A549 (cell line): ENCODE data around the gene SYCE3. TPM values are rescaled to one million over a fixed set of nuclear protein-coding genes. Genes with fewer than 3 reads are reported as not detected.

Experiments
- ATAC-seq, 2 experiments: fragments of 200-7000 bp in 1 of 2; fragments of >200 bp in 1 of 2; cut with Nextera tagmentation in 1 of 2; cut with Tn5 transposase in 1 of 2; 3 replicates each; pipeline versions ENCODE4 v1.8.0 to v1.9.1; 2018 to 2020; ENCODE audit warnings: mild to moderate bottlenecking in 1 of 2, moderate library complexity in 1 of 2
- CTCF ChIA-PET: fragments of 300-600 bp; sonication (Branson Sonifier 250); formaldehyde crosslinking; extraction: SDS; loops from one replicate; lab custom pipeline; 2021; ENCODE audit warnings: antibody characterized with exemption, inconsistent platforms; lab: Yijun Ruan, JAX
- POLR2A ChIA-PET: fragments of 350-600 bp; formaldehyde crosslinking; extraction: SDS; loops from one replicate; lab custom pipeline; 2021; ENCODE audit warnings: antibody characterized with exemption, inconsistent platforms; lab: Yijun Ruan, JAX
- DNase-seq, 2 experiments: peaks; one replicate each; pipeline versions ENCODE4 v3.0.0 to v3.0.0-alpha.2; 2011 to 2016; ENCODE audit warnings: low read depth in 1 of 2, low spot score in 1 of 2
- FAIRE-seq: peaks from 2 replicates; lab custom pipeline; 2011; peaks lifted over from hg19 to GRCh38; lab: Jason Lieb, UNC
- H3K27ac ChIP-seq, 2 experiments: fragments of >200 bp; sonication (Bioruptor Twin); formaldehyde crosslinking; 3 replicates each; pipeline ENCODE4 v1.5.1; 2016 to 2017
- H3K4me1 ChIP-seq: fragments of >200 bp; sonication (Bioruptor Twin); formaldehyde crosslinking; 3 replicates; pipeline ENCODE4 v1.6.1; 2016
- H3K4me2 ChIP-seq: fragments of >200 bp; sonication (Bioruptor Twin); formaldehyde crosslinking; 3 replicates; pipeline ENCODE4 v1.6.1; 2016
- H3K4me3 ChIP-seq: fragments of >200 bp; sonication (Bioruptor Twin); formaldehyde crosslinking; 3 replicates; pipeline ENCODE4 v1.5.1; 2016
- H3K9me3 ChIP-seq: fragments of >200 bp; sonication (Bioruptor Twin); formaldehyde crosslinking; 3 replicates; pipeline ENCODE4 v1.6.1; 2016
- ATOH8 ChIP-seq: fragments of 250-450 bp; sonication (Bioruptor Pico); IDR thresholded peaks from 2 replicates; pipeline ENCODE4 v1.5.0; 2020; ENCODE audit warnings: low read depth, mild to moderate bottlenecking, moderate library complexity
- CBX2 ChIP-seq: fragments of 200-600 bp; sonication (generic); IDR thresholded peaks from 2 replicates; pipeline ENCODE4 v1.6.1; 2016; ENCODE audit warnings: low read depth, mild to moderate bottlenecking, borderline replicate concordance
- CBX8 ChIP-seq: fragments of 200-600 bp; sonication (generic); IDR thresholded peaks from 2 replicates; pipeline ENCODE4 v1.6.1; 2016
- CHD2 ChIP-seq: fragments of 150-350 bp; IDR thresholded peaks from 2 replicates; pipeline ENCODE4 v1.6.1; 2014; ENCODE audit warnings: low read length; ENCODE audit not compliant: partially characterized antibody
- CHD4 ChIP-seq: fragments of 200-600 bp; sonication (generic); IDR thresholded peaks from 2 replicates; pipeline ENCODE4 v1.6.1; 2016; ENCODE audit warnings: antibody characterized with exemption, mild to moderate bottlenecking, borderline replicate concordance
- EHF ChIP-seq: fragments of 250-450 bp; sonication (Bioruptor Pico); IDR thresholded peaks from 2 replicates; pipeline ENCODE4 v1.5.0; 2020; ENCODE audit warnings: mild to moderate bottlenecking
- EP300 ChIP-seq, 2 experiments: fragments of >200 bp; sonication (Bioruptor Twin); formaldehyde crosslinking; IDR thresholded peaks; 2 replicates in 1 of 2; 3 replicates in 1 of 2; pipeline ENCODE4 v1.6.1; 2016 to 2017
- FOXS1 ChIP-seq: fragments of 250-450 bp; sonication (Bioruptor Pico); IDR thresholded peaks from 2 replicates; pipeline ENCODE4 v1.5.0; 2020; ENCODE audit warnings: mild to moderate bottlenecking, moderate library complexity
- GATA3 ChIP-seq: IDR thresholded peaks from 2 replicates; pipeline ENCODE4 v1.6.1; 2012; ENCODE audit warnings: borderline replicate concordance
- HEYL ChIP-seq: fragments of 250-450 bp; sonication (Bioruptor Pico); IDR thresholded peaks from 2 replicates; pipeline ENCODE4 v1.8.0; 2021; ENCODE audit warnings: mild to moderate bottlenecking, moderate library complexity
- HOXB13 ChIP-seq: fragments of 250-450 bp; sonication (Bioruptor Pico); IDR thresholded peaks from 2 replicates; pipeline ENCODE4 v1.5.0; 2020; ENCODE audit warnings: low read depth, mild to moderate bottlenecking, moderate library complexity
- HOXB5 ChIP-seq: fragments of 250-450 bp; sonication (Bioruptor Pico); IDR thresholded peaks from 2 replicates; pipeline ENCODE4 v1.5.0; 2020; ENCODE audit warnings: mild to moderate bottlenecking, moderate library complexity
- JUNB ChIP-seq: fragments of >200 bp; sonication (Bioruptor Twin); formaldehyde crosslinking; IDR thresholded peaks from 2 replicates; pipeline ENCODE4 v1.6.1; 2016
- KDM1A ChIP-seq: fragments of 200-600 bp; sonication (generic); IDR thresholded peaks from 2 replicates; pipeline ENCODE4 v1.6.1; 2016; ENCODE audit warnings: low read depth, mild to moderate bottlenecking
- KDM5A ChIP-seq: fragments of 200-600 bp; sonication (generic); IDR thresholded peaks from 2 replicates; pipeline ENCODE4 v1.6.1; 2016; ENCODE audit warnings: antibody characterized with exemption, mild to moderate bottlenecking
- MAX ChIP-seq: IDR thresholded peaks from 2 replicates; pipeline ENCODE4 v1.6.1; 2012
- MYC ChIP-seq: IDR thresholded peaks from 2 replicates; pipeline ENCODE4 v1.6.1; 2012; ENCODE audit warnings: mild to moderate bottlenecking, inconsistent platforms, low read length, improper control_type of control experiment, borderline replicate concordance
- NPAS2 ChIP-seq: fragments of 250-450 bp; sonication (Bioruptor Pico); IDR thresholded peaks from 2 replicates; pipeline ENCODE4 v1.8.0; 2022; ENCODE audit warnings: mild to moderate bottlenecking, moderate library complexity, borderline replicate concordance
- NR3C1 ChIP-seq: fragments of >200 bp; sonication (Bioruptor Twin); formaldehyde crosslinking; IDR thresholded peaks from 3 replicates; pipeline ENCODE4 v1.6.1; 2017
- PBX3 ChIP-seq: IDR thresholded peaks from 2 replicates; pipeline ENCODE4 v1.6.1; 2012
- PHF8 ChIP-seq: fragments of 200-600 bp; sonication (generic); IDR thresholded peaks from 2 replicates; pipeline ENCODE4 v1.6.1; 2016; ENCODE audit warnings: low read depth, mild to moderate bottlenecking, antibody characterized with exemption, moderate library complexity, borderline replicate concordance
- POLR2AphosphoS2 ChIP-seq: conservative IDR thresholded peaks from 2 replicates; pipeline ENCODE4 v1.6.1; 2012; ENCODE audit warnings: low read length, improper control_type of control experiment, inconsistent platforms
- SREBF2 ChIP-seq: fragments of 450-650 bp; IDR thresholded peaks from 2 replicates; pipeline ENCODE4 v1.6.1; 2014; ENCODE audit warnings: mild to moderate bottlenecking, moderate library complexity
- TFCP2L1 ChIP-seq: fragments of 250-450 bp; sonication (Bioruptor Pico); IDR thresholded peaks from 2 replicates; pipeline ENCODE4 v1.5.0; 2021; ENCODE audit warnings: mild to moderate bottlenecking
- TP53 ChIP-seq: fragments of 250-450 bp; sonication (Bioruptor Pico); IDR thresholded peaks from 2 replicates; pipeline ENCODE4 v1.5.0; 2021; ENCODE audit warnings: mild to moderate bottlenecking, moderate library complexity
- ZC3H11A ChIP-seq: fragments of 450-650 bp; IDR thresholded peaks from 2 replicates; pipeline ENCODE4 v1.6.1; 2014; ENCODE audit warnings: antibody characterized with exemption, mild to moderate bottlenecking
- ZFP36 ChIP-seq: fragments of 450-650 bp; IDR thresholded peaks from 2 replicates; pipeline ENCODE4 v1.6.1; 2014; ENCODE audit warnings: borderline replicate concordance; ENCODE audit not compliant: partially characterized antibody
- ZNF302 ChIP-seq: fragments of 250-450 bp; sonication (Bioruptor Pico); IDR thresholded peaks from 2 replicates; pipeline ENCODE4 v1.9.0; 2021; ENCODE audit warnings: inconsistent platforms, mild to moderate bottlenecking, moderate library complexity
- ZSCAN20 ChIP-seq: fragments of 250-450 bp; sonication (Bioruptor Pico); IDR thresholded peaks from 2 replicates; pipeline ENCODE4 v1.8.0; 2022; ENCODE audit warnings: mild to moderate bottlenecking, moderate library complexity
- WGBS: methylation state at CpG from one replicate; pipeline ENCODE4 v1.1.6; 2017; ENCODE audit errors: missing lambda C conversion rate; 5-methylcytosine and 5-hydroxymethylcytosine counted together
- polyA plus RNA-seq, 4 experiments: library from polyadenylated mRNA; depleted of rRNA in 3 of 4; stranded (reverse); fragments of >200 nt; fragmentation: RNase III in 1 of 4; extraction: RNeasy Plus Mini Kit Qiagen cat#74134 plus additional on column Dnase treatment in 1 of 4; gene quantifications; 2 replicates in 3 of 4; 3 replicates in 1 of 4; pipeline ENCODE4 v1.2.3, GENCODE V29; 2011 to 2017
- TF ChIP-seq, protein P1 (sequence below): fragments of >200 bp; sonication (Bioruptor Twin); formaldehyde crosslinking; IDR thresholded peaks from 2 replicates; pipeline ENCODE4 v1.6.1; 2016
- TF ChIP-seq, protein P2 (sequence below): IDR thresholded peaks from 2 replicates; pipeline ENCODE4 v1.6.1; 2012; ENCODE audit warnings: low read depth, borderline replicate concordance

SYCE3 gene
- polyA plus RNA-seq, 2 of the 4 experiments (the other 2 are of a cell fraction), result 0.45 to 0.59 TPM

- ChIA-PET CTCF (interaction anchor here (1.9 kb wide), 1 partner anchor 9 kb away, joined by 6 read pairs; no protein-coding TSS in a partner anchor), POLR2A (no interaction called here)
- H3K9me3 ChIP-seq, result no peaks in the 10 kb centered on the region
- WGBS, result 84% methylated on average over 16 of the region's 26 CpGs
- H3K4me2 ChIP-seq, result no peak overlapping the region
- TF ChIP-seq MYC (no peak), POLR2AphosphoS2 (no peak), HOXB5 (CRISPR knock-in tag) (no peak), NR3C1 (no peak), FOXS1 (no peak), PBX3 (no peak), ZNF302 (CRISPR knock-in tag) (no peak), JUNB (no peak), HEYL (no peak), TFCP2L1 (CRISPR knock-in tag) (no peak), NPAS2 (CRISPR knock-in tag) (no peak), HOXB13 (CRISPR knock-in tag) (no peak), GATA3 (no peak), CBX8 (no peak), TP53 (CRISPR knock-in tag) (no peak), PHF8 (no peak), KDM1A (no peak)
- TF ChIP-seq, protein P1, sequence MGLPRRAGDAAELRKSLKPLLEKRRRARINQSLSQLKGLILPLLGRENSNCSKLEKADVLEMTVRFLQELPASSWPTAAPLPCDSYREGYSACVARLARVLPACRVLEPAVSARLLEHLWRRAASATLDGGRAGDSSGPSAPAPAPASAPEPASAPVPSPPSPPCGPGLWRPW, result no peak
- TF ChIP-seq, protein P2, sequence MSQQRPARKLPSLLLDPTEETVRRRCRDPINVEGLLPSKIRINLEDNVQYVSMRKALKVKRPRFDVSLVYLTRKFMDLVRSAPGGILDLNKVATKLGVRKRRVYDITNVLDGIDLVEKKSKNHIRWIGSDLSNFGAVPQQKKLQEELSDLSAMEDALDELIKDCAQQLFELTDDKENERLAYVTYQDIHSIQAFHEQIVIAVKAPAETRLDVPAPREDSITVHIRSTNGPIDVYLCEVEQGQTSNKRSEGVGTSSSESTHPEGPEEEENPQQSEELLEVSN, result no peak
- no peaks in the 10 kb centered on the region for H3K4me1 ChIP-seq
- ATAC-seq (no peak), FAIRE-seq (no peak), DNase-seq (no peak)
- H3K4me3 ChIP-seq, result no peak overlapping the region
- H3K27ac ChIP-seq, result no peak overlapping the region
Observed at GRCh38 chr22:50611341-50612060, 48.8 kb upstream of the SYCE3 start.

DNA sequence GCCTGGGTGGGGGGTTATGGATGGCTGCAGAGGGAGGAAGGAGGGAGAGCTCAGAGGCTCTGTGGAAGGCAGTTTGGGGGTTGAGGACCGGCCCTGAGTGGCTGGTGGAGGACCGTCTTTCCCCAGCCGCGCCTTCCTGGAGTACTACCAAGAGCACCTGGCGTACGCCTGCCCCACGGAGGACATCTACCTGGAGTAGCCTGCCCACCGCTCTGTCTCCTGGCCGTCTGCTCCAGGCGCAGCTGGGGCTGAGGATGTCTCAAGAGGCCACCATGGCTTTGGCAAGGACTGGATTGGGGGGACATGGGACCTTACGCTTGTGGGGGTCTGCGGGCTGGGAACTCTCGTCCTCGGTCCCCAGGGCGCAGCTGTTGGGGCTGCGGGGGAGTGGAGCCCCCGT, 47.9 kb upstream of the SYCE3 start:
- H3K4me1 ChIP-seq, result no peaks in the 10 kb centered on the region
- ChIA-PET POLR2A (no interaction called here), CTCF (no interaction called here)
- WGBS, result 73% methylated on average over 15 of the region's 17 CpGs
- H3K9me3 ChIP-seq, result no peaks in the 10 kb centered on the region
- FAIRE-seq (no peak), ATAC-seq (no peak), DNase-seq (no peak)
- H3K4me2 ChIP-seq, result no peak overlapping the region
- H3K4me3 ChIP-seq, result no peak overlapping the region
- H3K27ac ChIP-seq, result no peak overlapping the region
- no peak for TF ChIP-seq JUNB
- no peak for TF ChIP-seq MAX
- no peak for TF ChIP-seq ZFP36
- no peak for TF ChIP-seq KDM5A
- TF ChIP-seq EP300 (IDR thresholded peaks at IDR 0.05), result no peak
- no peak for TF ChIP-seq ZNF302 (CRISPR knock-in tag)
- TF ChIP-seq CHD4, result no peak
- no peak for TF ChIP-seq MYC
- TF ChIP-seq ZC3H11A, result no peak
- TF ChIP-seq, protein P1, result no peak
- no peak for TF ChIP-seq NR3C1
- TF ChIP-seq EHF (CRISPR knock-in tag), result no peak
- TF ChIP-seq ATOH8 (CRISPR knock-in tag), result no peak
- TF ChIP-seq ZSCAN20, result no peak
- no peak for TF ChIP-seq NPAS2 (CRISPR knock-in tag)
- no peak for TF ChIP-seq CBX8
- TF ChIP-seq SREBF2, result no peak
- no peak for TF ChIP-seq CHD2
- TF ChIP-seq CBX2, result no peak
